Measurements from ENCODE around the gene KPNA3. TPM values are rescaled to one million over a fixed set of nuclear protein-coding genes. Genes with fewer than 3 reads are reported as not detected.

Gene KPNA3
- total and polyA plus RNA-seq, 7 experiments from 2014 or later: 17.0 to 38.7 (median 19.6) TPM

DNA sequence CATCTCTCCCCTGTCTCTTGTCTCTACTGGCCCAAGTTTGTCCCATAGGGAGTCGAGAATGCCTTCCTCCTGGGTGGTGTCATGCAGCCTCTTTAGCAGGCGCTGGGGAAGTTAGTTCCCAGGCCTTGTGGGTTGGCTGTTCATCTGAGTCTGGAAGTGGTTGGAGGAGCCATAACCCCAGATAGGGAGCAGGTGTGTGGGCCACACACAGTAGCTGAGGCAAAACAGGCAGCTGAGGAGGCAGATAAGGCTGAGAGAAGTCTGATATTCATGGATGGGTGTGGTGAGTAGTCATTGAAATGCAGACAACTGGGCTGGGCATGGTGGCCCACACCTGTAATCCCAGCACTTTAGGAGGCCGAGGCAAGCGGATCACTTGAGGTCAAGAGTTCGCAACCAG lies 40.9 kb upstream of the KPNA3 start:
- peaks cover 0 to 15% (median 4%) of the 10 kb centered on the region in 5 donors for H3K27me3 Mint-ChIP-seq
- Histone ChIP-seq H3K27ac (ENCODE audit: low read depth, low read length) (no peak overlapping the region), H3K4me3 (ENCODE audit: low read length) (no peak overlapping the region), H3K36me3 (ENCODE audit: control insufficient read depth in 2 of 3, insufficient read depth in 3 of 3, low read length in 3 of 3) (no peaks in the 10 kb centered on the region), H3K9me3 (ENCODE audit: control insufficient read depth in 2 of 3, low read length in 3 of 3) (no peaks in the 10 kb centered on the region), H3K27me3 (ENCODE audit: control insufficient read depth in 2 of 2, insufficient read depth in 2 of 2, low read length in 2 of 2) (no peaks in the 10 kb centered on the region), H3K4me1 (ENCODE audit: control insufficient read depth in 2 of 2, insufficient read depth in 2 of 2, low read length in 2 of 2) (no peaks in the 10 kb centered on the region)
- intact Hi-C loops (cut with micrococcal nuclease): no loop called here
- ChIA-PET CTCF (no interaction called here), POLR2A (no interaction called here)
- peaks cover 0 to 7% (median 5%) of the 10 kb centered on the region in 5 donors for H3K36me3 Mint-ChIP-seq
- H3K4me3 Mint-ChIP-seq: no peak overlapping the region
- peaks cover 4 to 26% (median 7%) of the 10 kb centered on the region in 11 donors for H3K9me3 Mint-ChIP-seq
- ATAC-seq (no peak), DNase-seq (no peak)
- peaks cover 0 to 10% (median 6%) of the 10 kb centered on the region in 7 donors for H3K4me1 Mint-ChIP-seq
- no peak overlapping the region for H3K27ac Mint-ChIP-seq

GRCh38 chr13:49831455-49831854 lies 39.0 kb upstream of the KPNA3 start:
- Mint-ChIP-seq H3K27me3 (peaks cover 0 to 15% (median 4%) of the 10 kb centered on the region in 5 donors), H3K9me3 (peaks cover 4 to 26% (median 7%) of the 10 kb centered on the region in 11 donors), H3K27ac (no peak overlapping the region), H3K4me3 (no peak overlapping the region), H3K4me1 (peaks cover 0 to 10% (median 6%) of the 10 kb centered on the region in 7 donors), H3K36me3 (peaks cover 0 to 7% (median 5%) of the 10 kb centered on the region in 5 donors)
- Histone ChIP-seq H3K9me3 (ENCODE audit: control insufficient read depth in 2 of 3, low read length in 3 of 3) (no peaks in the 10 kb centered on the region), H3K4me1 (ENCODE audit: control insufficient read depth in 2 of 2, insufficient read depth in 2 of 2, low read length in 2 of 2) (no peaks in the 10 kb centered on the region), H3K4me3 (ENCODE audit: low read length) (no peak overlapping the region), H3K36me3 (ENCODE audit: control insufficient read depth in 2 of 3, insufficient read depth in 3 of 3, low read length in 3 of 3) (no peaks in the 10 kb centered on the region), H3K27ac (ENCODE audit: low read depth, low read length) (no peak overlapping the region), H3K27me3 (ENCODE audit: control insufficient read depth in 2 of 2, insufficient read depth in 2 of 2, low read length in 2 of 2) (no peaks in the 10 kb centered on the region)
- DNase-seq: no peak
- ChIA-PET POLR2A (no interaction called here), CTCF (interaction anchor here (0.9 to 1.1 kb wide), 2 partner anchors 14 to 16 kb away, joined by 3 read pairs; no protein-coding TSS in a partner anchor)
- ATAC-seq: no peak
- intact Hi-C loops (cut with micrococcal nuclease): no loop called here

DNA sequence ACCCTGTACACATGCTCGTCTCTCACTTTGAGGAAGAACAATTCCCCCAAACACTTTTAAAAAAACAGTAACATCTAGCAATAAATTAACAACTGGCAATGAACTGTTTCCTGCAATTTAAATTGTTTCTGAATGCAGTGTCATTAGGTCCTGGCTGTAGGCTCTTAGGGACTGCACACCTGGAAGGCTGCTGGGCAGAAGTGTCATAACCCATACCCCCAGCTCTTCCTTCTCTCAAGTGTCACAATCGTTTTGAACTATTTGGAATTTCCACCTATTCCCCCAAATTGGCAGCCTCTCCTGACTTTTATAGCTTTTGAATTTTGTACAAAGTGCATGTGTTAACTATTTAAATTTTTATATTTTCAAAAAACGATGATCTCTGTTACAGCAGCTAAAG lies 38.2 kb upstream of the KPNA3 start:
- DNase-seq (no peak), ATAC-seq (no peak)
- Histone ChIP-seq H3K27me3 (ENCODE audit: control insufficient read depth in 2 of 2, insufficient read depth in 2 of 2, low read length in 2 of 2) (no peaks in the 10 kb centered on the region), H3K4me1 (ENCODE audit: control insufficient read depth in 2 of 2, insufficient read depth in 2 of 2, low read length in 2 of 2) (no peaks in the 10 kb centered on the region), H3K9me3 (ENCODE audit: control insufficient read depth in 2 of 3, low read length in 3 of 3) (no peaks in the 10 kb centered on the region), H3K36me3 (ENCODE audit: control insufficient read depth in 2 of 3, insufficient read depth in 3 of 3, low read length in 3 of 3) (no peaks in the 10 kb centered on the region), H3K4me3 (ENCODE audit: low read length) (no peak overlapping the region), H3K27ac (ENCODE audit: low read depth, low read length) (no peak overlapping the region)
- H3K36me3 Mint-ChIP-seq: peaks cover 0 to 9% (median 5%) of the 10 kb centered on the region in 5 donors
- H3K27me3 Mint-ChIP-seq: peaks cover 0 to 20% (median 9%) of the 10 kb centered on the region in 5 donors
- no peak overlapping the region for H3K4me3 Mint-ChIP-seq
- peaks cover 4 to 26% (median 7%) of the 10 kb centered on the region in 11 donors for H3K9me3 Mint-ChIP-seq
- ChIA-PET CTCF (interaction anchor here (1.1 kb wide), 1 partner anchor 17 kb away, joined by 3 read pairs; no protein-coding TSS in a partner anchor), POLR2A (no interaction called here)
- peaks cover 0 to 10% (median 6%) of the 10 kb centered on the region in 7 donors for H3K4me1 Mint-ChIP-seq
- H3K27ac Mint-ChIP-seq: no peak overlapping the region
- intact Hi-C loops (cut with micrococcal nuclease): no loop called here

GRCh38 chr13:49829715-49830114 lies 37.2 kb upstream of the KPNA3 start:
- H3K4me1 ChIP-seq (ENCODE audit: control insufficient read depth in 2 of 2, insufficient read depth in 2 of 2, low read length in 2 of 2): no peaks in the 10 kb centered on the region
- peaks cover 0 to 23% (median 12%) of the 10 kb centered on the region in 5 donors for H3K27me3 Mint-ChIP-seq
- no peak overlapping the region for H3K27ac Mint-ChIP-seq
- no peak overlapping the region for H3K27ac ChIP-seq (ENCODE audit: low read depth, low read length)
- H3K27me3 ChIP-seq (ENCODE audit: control insufficient read depth in 2 of 2, insufficient read depth in 2 of 2, low read length in 2 of 2): no peaks in the 10 kb centered on the region
- no peaks in the 10 kb centered on the region for H3K9me3 ChIP-seq (ENCODE audit: control insufficient read depth in 2 of 3, low read length in 3 of 3)
- POLR2A ChIA-PET: no interaction called here
- H3K4me3 ChIP-seq (ENCODE audit: low read length): no peak overlapping the region
- CTCF ChIA-PET: no interaction called here
- ATAC-seq (no peak), DNase-seq (no peak)
- no peak overlapping the region for H3K4me3 Mint-ChIP-seq
- H3K36me3 Mint-ChIP-seq: peaks cover 0 to 9% (median 5%) of the 10 kb centered on the region in 5 donors
- intact Hi-C loops (cut with micrococcal nuclease): no loop called here
- H3K36me3 ChIP-seq (ENCODE audit: control insufficient read depth in 2 of 3, insufficient read depth in 3 of 3, low read length in 3 of 3): no peaks in the 10 kb centered on the region
- H3K4me1 Mint-ChIP-seq: peaks cover 0 to 10% (median 6%) of the 10 kb centered on the region in 7 donors
- peaks cover 4 to 26% (median 7%) of the 10 kb centered on the region in 11 donors for H3K9me3 Mint-ChIP-seq

DNA sequence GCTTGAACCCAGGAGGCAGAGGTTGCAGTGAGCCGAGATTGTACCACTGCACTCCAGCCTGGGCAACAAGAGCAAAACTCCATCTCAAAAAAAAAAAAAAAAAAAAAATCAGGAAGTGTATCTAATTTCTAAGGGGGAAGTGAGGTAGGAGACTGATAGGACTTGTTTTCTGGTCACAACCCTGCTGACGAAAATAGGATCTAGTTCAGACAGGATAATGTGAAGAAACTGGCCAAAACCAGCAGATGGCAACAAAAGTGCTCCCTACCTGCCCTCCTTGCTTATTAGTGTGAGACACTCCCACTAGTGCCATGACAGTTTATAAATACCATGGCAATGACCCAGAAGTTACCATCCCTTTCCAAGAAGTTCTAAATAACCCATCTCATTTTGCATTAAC lies 36.0 kb upstream of the KPNA3 start:
- no peaks in the 10 kb centered on the region for H3K9me3 ChIP-seq (ENCODE audit: control insufficient read depth in 2 of 3, low read length in 3 of 3)
- H3K27ac ChIP-seq (ENCODE audit: low read depth, low read length): no peak overlapping the region
- Mint-ChIP-seq H3K4me3 (no peak overlapping the region), H3K27me3 (peaks cover 4 to 25% (median 11%) of the 10 kb centered on the region in 5 donors), H3K9me3 (peaks cover 4 to 26% (median 7%) of the 10 kb centered on the region in 11 donors), H3K27ac (no peak overlapping the region), H3K4me1 (peaks cover 0 to 10% (median 6%) of the 10 kb centered on the region in 7 donors), H3K36me3 (peaks cover 0 to 9% (median 5%) of the 10 kb centered on the region in 5 donors)
- no peak for DNase-seq
- no peak overlapping the region for H3K4me3 ChIP-seq (ENCODE audit: low read length)
- no peaks in the 10 kb centered on the region for H3K36me3 ChIP-seq (ENCODE audit: control insufficient read depth in 2 of 3, insufficient read depth in 3 of 3, low read length in 3 of 3)
- H3K4me1 ChIP-seq (ENCODE audit: control insufficient read depth in 2 of 2, insufficient read depth in 2 of 2, low read length in 2 of 2): no peaks in the 10 kb centered on the region
- intact Hi-C loops (cut with micrococcal nuclease): no loop called here
- H3K27me3 ChIP-seq (ENCODE audit: control insufficient read depth in 2 of 2, insufficient read depth in 2 of 2, low read length in 2 of 2): no peaks in the 10 kb centered on the region
- ChIA-PET CTCF (no interaction called here), POLR2A (no interaction called here)
- peak; percentile 26 for ATAC-seq

- Mint-ChIP-seq H3K4me1 (peaks cover 0 to 10% (median 6%) of the 10 kb centered on the region in 7 donors), H3K9me3 (peaks cover 4 to 26% (median 7%) of the 10 kb centered on the region in 11 donors), H3K27me3 (peaks cover 4 to 23% (median 8%) of the 10 kb centered on the region in 5 donors), H3K27ac (no peak overlapping the region), H3K4me3 (no peak overlapping the region), H3K36me3 (peaks cover 0 to 9% (median 5%) of the 10 kb centered on the region in 5 donors)
- no peak overlapping the region for H3K4me3 ChIP-seq (ENCODE audit: low read length)
- no peak for DNase-seq
- ChIA-PET CTCF (no interaction called here), POLR2A (no interaction called here)
- no peak for ATAC-seq
- H3K27ac ChIP-seq (ENCODE audit: low read depth, low read length): no peak overlapping the region
- no peaks in the 10 kb centered on the region for H3K4me1 ChIP-seq (ENCODE audit: control insufficient read depth in 2 of 2, insufficient read depth in 2 of 2, low read length in 2 of 2)
- H3K36me3 ChIP-seq (ENCODE audit: control insufficient read depth in 2 of 3, insufficient read depth in 3 of 3, low read length in 3 of 3): no peaks in the 10 kb centered on the region
- no peaks in the 10 kb centered on the region for H3K27me3 ChIP-seq (ENCODE audit: control insufficient read depth in 2 of 2, insufficient read depth in 2 of 2, low read length in 2 of 2)
- no peaks in the 10 kb centered on the region for H3K9me3 ChIP-seq (ENCODE audit: control insufficient read depth in 2 of 3, low read length in 3 of 3)
- intact Hi-C loops (cut with micrococcal nuclease): no loop called here
Measured at GRCh38 chr13:49827891-49828290, 35.4 kb upstream of the KPNA3 start.

DNA sequence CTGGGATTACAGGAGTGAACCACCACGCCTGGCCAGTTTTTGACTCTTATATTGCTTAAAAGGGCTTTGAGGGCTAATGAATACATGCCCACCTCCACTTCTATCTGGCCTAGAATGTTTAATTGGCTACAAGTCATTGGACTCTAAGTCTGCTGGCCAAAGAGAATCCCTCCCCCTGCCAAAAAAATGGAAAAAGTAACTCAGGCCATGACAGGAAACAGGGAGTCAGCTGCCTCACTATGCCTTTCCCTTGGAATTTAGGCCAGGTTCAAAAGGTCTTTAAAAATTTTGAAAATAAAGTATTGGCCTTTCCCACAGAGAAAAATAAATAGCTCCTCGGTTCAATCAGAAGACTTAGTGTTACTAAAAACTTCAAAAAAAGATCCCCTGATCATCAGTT lies 34.9 kb upstream of the KPNA3 start:
- Mint-ChIP-seq H3K36me3 (peaks cover 0 to 9% (median 5%) of the 10 kb centered on the region in 5 donors), H3K27ac (no peak overlapping the region), H3K9me3 (peaks cover 4 to 26% (median 7%) of the 10 kb centered on the region in 11 donors), H3K4me1 (peaks cover 0 to 10% (median 6%) of the 10 kb centered on the region in 7 donors), H3K4me3 (no peak overlapping the region), H3K27me3 (peaks cover 4 to 23% (median 8%) of the 10 kb centered on the region in 5 donors)
- intact Hi-C loops (cut with micrococcal nuclease): no loop called here
- no peak overlapping the region for H3K27ac ChIP-seq (ENCODE audit: low read depth, low read length)
- H3K27me3 ChIP-seq (ENCODE audit: control insufficient read depth in 2 of 2, insufficient read depth in 2 of 2, low read length in 2 of 2): no peaks in the 10 kb centered on the region
- DNase-seq (no peak), ATAC-seq (no peak)
- no peak overlapping the region for H3K4me3 ChIP-seq (ENCODE audit: low read length)
- H3K36me3 ChIP-seq (ENCODE audit: control insufficient read depth in 2 of 3, insufficient read depth in 3 of 3, low read length in 3 of 3): no peaks in the 10 kb centered on the region
- ChIA-PET POLR2A (no interaction called here), CTCF (no interaction called here)
- no peaks in the 10 kb centered on the region for H3K9me3 ChIP-seq (ENCODE audit: control insufficient read depth in 2 of 3, low read length in 3 of 3)
- H3K4me1 ChIP-seq (ENCODE audit: control insufficient read depth in 2 of 2, insufficient read depth in 2 of 2, low read length in 2 of 2): no peaks in the 10 kb centered on the region

Data from naive thymus-derived CD4-positive, alpha-beta T cell (primary cell).